H1 (cell line): ENCODE results near the gene GPD1.

Experiments
- CTCF ChIP-seq, 3 experiments: IDR thresholded peaks; 1 replicate in 2 of 3; 2 replicates in 1 of 3; pipeline versions ENCODE4 v1.5.1 to v1.6.1; 2011; ENCODE audit warnings: low read length in 3 of 3, mild to moderate bottlenecking in 3 of 3, inconsistent platforms in 2 of 3, low read depth in 1 of 3, moderate library complexity in 1 of 3; ENCODE audit not compliant: insufficient read depth in 1 of 3; ENCODE audit errors: control extremely low read depth in 1 of 3
- EZH2 ChIP-seq: fragments of 200-600 bp; sonication (generic); IDR thresholded peaks from 2 replicates; pipeline ENCODE4 v1.7.1; 2012; ENCODE audit warnings: low read depth, mild to moderate bottlenecking, moderate library complexity, low read length, inconsistent platforms; ENCODE audit not compliant: severe bottlenecking
- HDAC2 ChIP-seq, 2 experiments: fragments of 300-600 bp in 1 of 2; sonication (generic) in 1 of 2; IDR thresholded peaks; 2 replicates each; pipeline ENCODE4 v1.6.1; 2011 to 2012; ENCODE audit warnings: low read depth in 2 of 2, low read length in 2 of 2, mild to moderate bottlenecking in 2 of 2, moderate library complexity in 2 of 2, borderline replicate concordance in 1 of 2, inconsistent platforms in 1 of 2
- MAX ChIP-seq: IDR thresholded peaks from 2 replicates; pipeline ENCODE4 v1.6.1; 2012; ENCODE audit warnings: inconsistent platforms
- NRF1 ChIP-seq: IDR thresholded peaks from 2 replicates; pipeline ENCODE4 v1.6.1; 2011; ENCODE audit warnings: mild to moderate bottlenecking, low read depth, low read length, improper control_type of control experiment
- POLR2AphosphoS5 ChIP-seq: IDR thresholded peaks from 2 replicates; pipeline ENCODE4 v1.6.1; 2011; ENCODE audit warnings: low read depth, low read length
- RNF2 ChIP-seq: fragments of 200-900, 300-1000 bp; sonication (generic); IDR thresholded peaks from 2 replicates; pipeline ENCODE4 v1.7.1; 2016; ENCODE audit warnings: borderline replicate concordance, low read depth, mild to moderate bottlenecking, antibody characterized with exemption, low read length; ENCODE audit not compliant: poor library complexity, severe bottlenecking; ENCODE audit errors: missing control alignments

- TF ChIP-seq CTCF (IDR thresholded peaks at IDR 0.05; ENCODE audit: control extremely low read depth in 1 of 3, insufficient read depth in 1 of 3, low read depth in 1 of 3, low read length in 3 of 3): no peak
- no peak for TF ChIP-seq HDAC2 (IDR thresholded peaks at IDR 0.05; ENCODE audit: borderline replicate concordance in 1 of 2, low read depth in 2 of 2, low read length in 2 of 2)
- TF ChIP-seq POLR2AphosphoS5: no peak
- no peak for TF ChIP-seq NRF1
- no peak for TF ChIP-seq MAX
- TF ChIP-seq RNF2: no peak
- no peak for TF ChIP-seq EZH2
These were observed 39.2 kb downstream of the GPD1 start for GRCh38 chr12:50142993-50143392.
